Hepatocyte (in vitro differentiated cells): ENCODE data around the gene IFI44. TPM values are rescaled to one million over a fixed set of nuclear protein-coding genes. Genes with fewer than 3 reads are reported as not detected.

Experiments
- DNase-seq: peaks from one replicate; pipeline ENCODE4 v3.0.0-alpha.2; 2016; ENCODE audit warnings: low spot score
- H2AFZ ChIP-seq: fragments of 200-600 bp; sonication (generic); 2 replicates; pipeline ENCODE4 v1.6.0; 2016; ENCODE audit warnings: antibody characterized with exemption, mild to moderate bottlenecking
- H3K27ac ChIP-seq: fragments of 200-600 bp; sonication (generic); 2 replicates; pipeline ENCODE4 v1.5.1; 2016; ENCODE audit warnings: mild to moderate bottlenecking
- H3K27me3 ChIP-seq: fragments of 200-600 bp; sonication (generic); 2 replicates; pipeline ENCODE4 v1.6.1; 2016
- H3K36me3 ChIP-seq: fragments of 200-600 bp; sonication (generic); replicated peaks from 2 replicates; pipeline ENCODE4 v1.5.1; 2016; ENCODE audit warnings: low read depth; ENCODE audit not compliant: insufficient read depth
- H3K4me1 ChIP-seq: fragments of 200-600 bp; sonication (generic); 2 replicates; pipeline ENCODE4 v1.5.1; 2016; ENCODE audit warnings: mild to moderate bottlenecking, moderate library complexity; ENCODE audit not compliant: insufficient read depth
- H3K4me2 ChIP-seq: fragments of 200-600 bp; sonication (generic); 2 replicates; pipeline ENCODE4 v1.6.0; 2016
- H3K4me3 ChIP-seq: fragments of 200-600 bp; sonication (generic); 2 replicates; pipeline ENCODE4 v1.5.1; 2016; ENCODE audit warnings: mild to moderate bottlenecking
- H3K79me2 ChIP-seq: fragments of 200-600 bp; sonication (generic); 2 replicates; pipeline ENCODE4 v1.6.0; 2017; ENCODE audit warnings: mild to moderate bottlenecking
- H3K9me2 ChIP-seq: fragments of 200-600 bp; sonication (generic); replicated peaks from 2 replicates; pipeline ENCODE4 v1.6.0; 2017; ENCODE audit warnings: mild to moderate bottlenecking; ENCODE audit not compliant: insufficient read depth
- H3K9me3 ChIP-seq: fragments of 200-600 bp; sonication (generic); 2 replicates; pipeline ENCODE4 v1.5.1; 2016; ENCODE audit warnings: low read depth, mild to moderate bottlenecking
- H4K20me1 ChIP-seq: fragments of 200-600 bp; sonication (generic); 2 replicates; pipeline ENCODE4 v1.6.0; 2016; ENCODE audit warnings: mild to moderate bottlenecking; ENCODE audit not compliant: insufficient read depth, poor library complexity, severe bottlenecking
- EZH2 ChIP-seq: fragments of 200-600 bp; sonication (generic); IDR thresholded peaks from 2 replicates; pipeline ENCODE4 v1.6.1; 2016; ENCODE audit warnings: antibody characterized with exemption, mild to moderate bottlenecking, borderline replicate concordance
- EZH2phosphoT487 ChIP-seq: fragments of 200-600 bp; sonication (generic); IDR thresholded peaks from one replicate; pipeline ENCODE4 v1.6.1; 2018; ENCODE audit warnings: antibody characterized with exemption, mild to moderate bottlenecking, low read depth, moderate library complexity; ENCODE audit not compliant: unreplicated experiment, severe bottlenecking
- WGBS: methylation state at CpG from one replicate; pipeline ENCODE4 v1.1.6; 2016; ENCODE audit warnings: low lambda C conversion rate; ENCODE audit errors: missing lambda C conversion rate; 5-methylcytosine and 5-hydroxymethylcytosine counted together
- polyA plus RNA-seq: library from polyadenylated mRNA; unstranded; fragments of >200 nt; fragmentation: Nextera tagmentation; extraction: Ambion mirVana; gene quantifications from 2 replicates; pipeline ENCODE4 v1.2.1, GENCODE V29; 2016
- total RNA-seq: library from RNA; depleted of rRNA; stranded (reverse); fragments of >200 nt; gene quantifications from 2 replicates; pipeline ENCODE4 v1.2.3, GENCODE V29; 2014
- TF ChIP-seq, protein P1 (sequence below): fragments of 200-600 bp; sonication (generic); IDR thresholded peaks from 2 replicates; pipeline ENCODE4 v1.5.1; 2016; ENCODE audit warnings: antibody characterized with exemption, mild to moderate bottlenecking; ENCODE audit not compliant: poor library complexity

The IFI44 gene
- total and polyA plus RNA-seq, 2 experiments from 2014 or later: 3.2 to 7.7 TPM

DNA sequence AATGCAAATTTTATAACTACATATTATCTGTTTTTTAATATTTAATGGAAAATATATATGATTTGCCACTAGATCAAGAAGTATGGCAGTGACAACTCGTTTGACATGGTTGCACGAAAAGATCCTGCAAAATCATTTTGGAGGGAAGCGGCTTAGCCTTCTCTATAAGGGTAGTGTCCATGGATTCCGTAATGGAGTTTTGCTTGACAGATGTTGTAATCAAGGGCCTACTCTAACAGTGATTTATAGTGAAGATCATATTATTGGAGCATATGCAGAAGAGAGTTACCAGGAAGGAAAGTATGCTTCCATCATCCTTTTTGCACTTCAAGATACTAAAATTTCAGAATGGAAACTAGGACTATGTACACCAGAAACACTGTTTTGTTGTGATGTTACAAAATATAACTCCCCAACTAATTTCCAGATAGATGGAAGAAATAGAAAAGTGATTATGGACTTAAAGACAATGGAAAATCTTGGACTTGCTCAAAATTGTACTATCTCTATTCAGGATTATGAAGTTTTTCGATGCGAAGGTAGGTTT, 556 bp downstream of the IFI44 start:
- no peaks in the 10 kb centered on the region for H3K79me2 ChIP-seq
- H3K4me2 ChIP-seq: peak overlapping the region; percentile 61
- 81% methylated on average over 6 of the region's 6 CpGs for WGBS
- DNase-seq: no peak
- H3K4me1 ChIP-seq: no peaks in the 10 kb centered on the region
- H3K36me3 ChIP-seq: no peaks in the 10 kb centered on the region
- H3K27ac ChIP-seq: no peak overlapping the region
- no peak overlapping the region for H3K4me3 ChIP-seq
- peak overlapping the region; percentile 37 for H2AFZ ChIP-seq
- no peaks in the 10 kb centered on the region for H3K9me2 ChIP-seq
- no peaks in the 10 kb centered on the region for H4K20me1 ChIP-seq
- no peaks in the 10 kb centered on the region for H3K27me3 ChIP-seq
- TF ChIP-seq EZH2 (no peak), EZH2phosphoT487 (no peak)
- TF ChIP-seq, protein P1, sequence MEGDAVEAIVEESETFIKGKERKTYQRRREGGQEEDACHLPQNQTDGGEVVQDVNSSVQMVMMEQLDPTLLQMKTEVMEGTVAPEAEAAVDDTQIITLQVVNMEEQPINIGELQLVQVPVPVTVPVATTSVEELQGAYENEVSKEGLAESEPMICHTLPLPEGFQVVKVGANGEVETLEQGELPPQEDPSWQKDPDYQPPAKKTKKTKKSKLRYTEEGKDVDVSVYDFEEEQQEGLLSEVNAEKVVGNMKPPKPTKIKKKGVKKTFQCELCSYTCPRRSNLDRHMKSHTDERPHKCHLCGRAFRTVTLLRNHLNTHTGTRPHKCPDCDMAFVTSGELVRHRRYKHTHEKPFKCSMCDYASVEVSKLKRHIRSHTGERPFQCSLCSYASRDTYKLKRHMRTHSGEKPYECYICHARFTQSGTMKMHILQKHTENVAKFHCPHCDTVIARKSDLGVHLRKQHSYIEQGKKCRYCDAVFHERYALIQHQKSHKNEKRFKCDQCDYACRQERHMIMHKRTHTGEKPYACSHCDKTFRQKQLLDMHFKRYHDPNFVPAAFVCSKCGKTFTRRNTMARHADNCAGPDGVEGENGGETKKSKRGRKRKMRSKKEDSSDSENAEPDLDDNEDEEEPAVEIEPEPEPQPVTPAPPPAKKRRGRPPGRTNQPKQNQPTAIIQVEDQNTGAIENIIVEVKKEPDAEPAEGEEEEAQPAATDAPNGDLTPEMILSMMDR: no peak
- H3K9me3 ChIP-seq: no peaks in the 10 kb centered on the region

DNA sequence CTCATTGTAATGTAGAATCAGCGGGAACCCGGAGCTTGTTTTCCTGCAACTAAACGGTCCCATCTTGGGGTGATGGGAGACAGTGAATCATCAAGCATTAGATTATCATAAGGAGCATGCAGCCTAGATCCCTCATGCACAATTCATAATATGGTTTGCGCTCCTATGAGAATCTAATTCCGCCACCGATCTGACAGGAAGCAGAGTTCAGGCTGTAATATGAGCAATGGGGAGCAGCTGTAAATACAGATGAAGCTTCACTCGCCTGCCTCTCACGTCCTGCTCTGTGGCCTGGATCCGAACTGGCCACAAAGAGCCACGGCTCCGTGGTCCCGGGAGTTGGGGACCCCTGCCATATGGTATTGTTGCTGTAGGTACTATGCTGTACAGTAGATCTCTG, 1.6 kb downstream of the IFI44 start:
- no peak for DNase-seq
- H3K27ac ChIP-seq: no peak overlapping the region

DNA sequence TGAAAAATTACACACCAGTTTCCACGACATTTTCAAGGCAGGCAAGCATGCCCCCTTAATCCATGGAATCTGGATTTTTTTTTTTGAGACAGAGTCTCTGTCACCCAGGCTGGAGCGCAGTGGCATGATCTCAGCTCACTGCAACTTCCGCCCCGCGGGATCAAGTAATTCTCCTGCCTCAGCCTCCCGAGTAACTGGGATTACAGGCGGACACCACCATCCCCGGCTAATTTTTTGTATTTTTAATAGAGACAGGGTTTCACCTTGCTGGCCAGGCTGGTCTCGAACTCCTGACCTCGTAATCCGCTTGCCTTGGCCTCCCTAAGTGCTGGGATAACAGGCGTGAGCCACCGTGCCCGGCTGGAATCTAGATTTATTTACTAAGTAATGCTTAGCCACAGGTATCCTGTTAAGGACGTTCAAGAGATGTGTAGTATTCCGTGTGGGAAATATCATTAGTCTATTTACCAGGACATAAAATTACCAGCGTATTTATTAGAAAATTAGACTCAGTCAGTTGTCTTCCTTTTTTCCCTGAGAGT, 2.5 kb downstream of the IFI44 start:
- DNase-seq: no peak
- H3K27ac ChIP-seq: no peak overlapping the region
- TF ChIP-seq EZH2phosphoT487 (no peak), EZH2 (no peak)
- TF ChIP-seq, protein P1: no peak
- no peaks in the 10 kb centered on the region for H3K4me1 ChIP-seq
- no peaks in the 10 kb centered on the region for H4K20me1 ChIP-seq
- H3K4me3 ChIP-seq: no peak overlapping the region
- H3K36me3 ChIP-seq: no peaks in the 10 kb centered on the region
- H3K4me2 ChIP-seq: no peak overlapping the region
- H3K79me2 ChIP-seq: no peaks in the 10 kb centered on the region
- H3K9me3 ChIP-seq: no peaks in the 10 kb centered on the region
- H2AFZ ChIP-seq: no peak overlapping the region
- 88% methylated on average over 17 of the region's 17 CpGs for WGBS
- no peaks in the 10 kb centered on the region for H3K27me3 ChIP-seq
- no peaks in the 10 kb centered on the region for H3K9me2 ChIP-seq

More for the DNA sequence above, 1.6 kb downstream of the IFI44 start:
- no peaks in the 10 kb centered on the region for H3K4me1 ChIP-seq
- H3K4me3 ChIP-seq: no peak overlapping the region
- no peak overlapping the region for H2AFZ ChIP-seq
- no peaks in the 10 kb centered on the region for H3K36me3 ChIP-seq
- no peaks in the 10 kb centered on the region for H3K9me3 ChIP-seq
- H3K9me2 ChIP-seq: no peaks in the 10 kb centered on the region
- no peaks in the 10 kb centered on the region for H4K20me1 ChIP-seq
- H3K79me2 ChIP-seq: no peaks in the 10 kb centered on the region
- 89% methylated on average over 12 of the region's 12 CpGs for WGBS
- TF ChIP-seq, protein P1: no peak
- TF ChIP-seq EZH2 (no peak), EZH2phosphoT487 (no peak)
- peak overlapping the region; percentile 61 for H3K4me2 ChIP-seq
- no peaks in the 10 kb centered on the region for H3K27me3 ChIP-seq
